ENCODE data around the gene PCCA.

GRCh38 chr13:100212904-100213553 is 124.1 kb downstream of the PCCA start:
- TF ChIP-seq, protein P1, sequence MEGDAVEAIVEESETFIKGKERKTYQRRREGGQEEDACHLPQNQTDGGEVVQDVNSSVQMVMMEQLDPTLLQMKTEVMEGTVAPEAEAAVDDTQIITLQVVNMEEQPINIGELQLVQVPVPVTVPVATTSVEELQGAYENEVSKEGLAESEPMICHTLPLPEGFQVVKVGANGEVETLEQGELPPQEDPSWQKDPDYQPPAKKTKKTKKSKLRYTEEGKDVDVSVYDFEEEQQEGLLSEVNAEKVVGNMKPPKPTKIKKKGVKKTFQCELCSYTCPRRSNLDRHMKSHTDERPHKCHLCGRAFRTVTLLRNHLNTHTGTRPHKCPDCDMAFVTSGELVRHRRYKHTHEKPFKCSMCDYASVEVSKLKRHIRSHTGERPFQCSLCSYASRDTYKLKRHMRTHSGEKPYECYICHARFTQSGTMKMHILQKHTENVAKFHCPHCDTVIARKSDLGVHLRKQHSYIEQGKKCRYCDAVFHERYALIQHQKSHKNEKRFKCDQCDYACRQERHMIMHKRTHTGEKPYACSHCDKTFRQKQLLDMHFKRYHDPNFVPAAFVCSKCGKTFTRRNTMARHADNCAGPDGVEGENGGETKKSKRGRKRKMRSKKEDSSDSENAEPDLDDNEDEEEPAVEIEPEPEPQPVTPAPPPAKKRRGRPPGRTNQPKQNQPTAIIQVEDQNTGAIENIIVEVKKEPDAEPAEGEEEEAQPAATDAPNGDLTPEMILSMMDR (conservative IDR thresholded peaks at IDR 0.05): no peak
- no peak for TF ChIP-seq ZFX (IDR thresholded peaks at IDR 0.05)
